ENCODE data around the gene ZNF281.

Gene ZNF281

GRCh38 chr1:200388791-200389190, 21.0 kb downstream of the ZNF281 start:
- TF ChIP-seq CTCF (IDR thresholded peaks at IDR 0.05; ENCODE audit: low read depth, low read length) = no peak

GRCh38 chr1:200386416-200386815, 23.4 kb downstream of the ZNF281 start:
- no peak for DNase-seq (ENCODE audit: extremely low read depth, low read depth)
- no peak for TF ChIP-seq CTCF (IDR thresholded peaks at IDR 0.05; ENCODE audit: low read depth, low read length)

More at GRCh38 chr1:200388791-200389190, 21.0 kb downstream of the ZNF281 start:
- no peak for DNase-seq (ENCODE audit: extremely low read depth, low read depth)

GRCh38 chr1:200384818-200385390, 24.9 kb downstream of the ZNF281 start:
- no peak for DNase-seq (ENCODE audit: extremely low read depth, low read depth)
- TF ChIP-seq CTCF (IDR thresholded peaks at IDR 0.05; ENCODE audit: low read depth, low read length) = no peak

- no peak for TF ChIP-seq CTCF (IDR thresholded peaks at IDR 0.05; ENCODE audit: low read depth, low read length)
Measured at GRCh38 chr1:200381256-200381984, 28.4 kb downstream of the ZNF281 start.

GRCh38 chr1:200380589-200381021, 29.2 kb downstream of the ZNF281 start:
- TF ChIP-seq CTCF (IDR thresholded peaks at IDR 0.05; ENCODE audit: low read depth, low read length) = no peak
- no peak for DNase-seq (ENCODE audit: extremely low read depth, low read depth)

More at GRCh38 chr1:200381256-200381984, 28.4 kb downstream of the ZNF281 start:
- no peak for DNase-seq (ENCODE audit: extremely low read depth, low read depth)

GRCh38 chr1:200379940-200380588, 29.8 kb downstream of the ZNF281 start:
- no peak for TF ChIP-seq CTCF (IDR thresholded peaks at IDR 0.05; ENCODE audit: low read depth, low read length)
- DNase-seq (ENCODE audit: extremely low read depth, low read depth) = no peak

GRCh38 chr1:200379432-200379757, 30.4 kb downstream of the ZNF281 start:
- DNase-seq (ENCODE audit: extremely low read depth, low read depth) = peak; percentile 79
- TF ChIP-seq CTCF (IDR thresholded peaks at IDR 0.05; ENCODE audit: low read depth, low read length) = no peak
